Astrocyte (in vitro differentiated cells and primary cell): ENCODE data around the gene SLC44A1. TPM values are rescaled to one million over a fixed set of nuclear protein-coding genes. Genes with fewer than 3 reads are reported as not detected.

Experiments used
- DNase-seq: peaks from one replicate; pipeline ENCODE4 v3.0.0-alpha.2; 2010; ENCODE audit warnings: low read depth
- FAIRE-seq: peaks from 2 replicates; lab custom pipeline; 2011; peaks lifted over from hg19 to GRCh38; lab: Jason Lieb, UNC
- H2AFZ ChIP-seq: 2 replicates; pipeline ENCODE4 v1.6.0; 2012; ENCODE audit warnings: low read depth, low read length, inconsistent platforms
- H3K27ac ChIP-seq: 2 replicates; pipeline ENCODE4 v1.5.1; 2011; ENCODE audit warnings: low read depth, low read length, inconsistent platforms
- H3K27me3 ChIP-seq: 2 replicates; pipeline ENCODE4 v1.6.0; 2011; ENCODE audit warnings: low read length, inconsistent platforms; ENCODE audit not compliant: insufficient read depth
- H3K36me3 ChIP-seq: 2 replicates; pipeline ENCODE4 v1.5.1; 2011; ENCODE audit warnings: low read length, inconsistent platforms; ENCODE audit not compliant: insufficient read depth
- H3K4me1 ChIP-seq: 2 replicates; pipeline ENCODE4 v1.5.1; 2011; ENCODE audit warnings: low read length, inconsistent platforms; ENCODE audit not compliant: insufficient read depth
- H3K4me2 ChIP-seq: 2 replicates; pipeline ENCODE4 v1.6.0; 2012; ENCODE audit warnings: low read length, inconsistent platforms
- H3K4me3 ChIP-seq: 2 replicates; pipeline ENCODE4 v1.5.1; 2011; ENCODE audit warnings: low read depth, mild to moderate bottlenecking, low read length, inconsistent platforms; ENCODE audit not compliant: insufficient read depth
- H3K79me2 ChIP-seq: 2 replicates; pipeline ENCODE4 v1.6.0; 2012; ENCODE audit warnings: mild to moderate bottlenecking, low read length, inconsistent platforms; ENCODE audit not compliant: insufficient read depth
- H3K9ac ChIP-seq: 2 replicates; pipeline ENCODE4 v1.6.0; 2012; ENCODE audit warnings: mild to moderate bottlenecking, low read length, inconsistent platforms
- H3K9me3 ChIP-seq: 2 replicates; pipeline ENCODE4 v1.5.1; 2012; ENCODE audit warnings: low read depth, mild to moderate bottlenecking, low read length, inconsistent platforms; ENCODE audit not compliant: insufficient read depth
- H4K20me1 ChIP-seq: 2 replicates; pipeline ENCODE4 v1.6.0; 2012; ENCODE audit warnings: low read length, inconsistent platforms; ENCODE audit not compliant: insufficient read depth
- H3K27ac Mint-ChIP-seq: one replicate; pipeline ENCODE4 v1.8.0; 2021; ENCODE audit warnings: mild to moderate bottlenecking, mixed read lengths; ENCODE audit not compliant: unreplicated experiment
- H3K27me3 Mint-ChIP-seq: one replicate; pipeline ENCODE4 v1.8.0; 2021; ENCODE audit warnings: low read depth, mixed read lengths; ENCODE audit not compliant: unreplicated experiment
- H3K36me3 Mint-ChIP-seq: one replicate; pipeline ENCODE4 v1.8.0; 2021; ENCODE audit warnings: low read depth, mixed read lengths; ENCODE audit not compliant: unreplicated experiment
- H3K4me1 Mint-ChIP-seq: one replicate; pipeline ENCODE4 v1.8.0; 2021; ENCODE audit warnings: low read depth, mixed read lengths; ENCODE audit not compliant: unreplicated experiment
- H3K4me3 Mint-ChIP-seq: one replicate; pipeline ENCODE4 v1.8.0; 2021; ENCODE audit warnings: mild to moderate bottlenecking, moderate library complexity, mixed read lengths; ENCODE audit not compliant: unreplicated experiment
- H3K9me3 Mint-ChIP-seq: one replicate; pipeline ENCODE4 v1.8.0; 2021; ENCODE audit warnings: mild to moderate bottlenecking, mixed read lengths; ENCODE audit not compliant: unreplicated experiment
- EZH2 ChIP-seq: IDR thresholded peaks from 2 replicates; pipeline ENCODE4 v1.6.1; 2012; ENCODE audit warnings: mild to moderate bottlenecking, low read length, inconsistent platforms; ENCODE audit not compliant: insufficient read depth
- total RNA-seq: library from RNA; stranded (reverse); gene quantifications from 2 replicates; pipeline ENCODE4 v1.2.1, GENCODE V29; 2021
- TF ChIP-seq, protein P1 (sequence below): IDR thresholded peaks from 2 replicates; pipeline ENCODE4 v1.5.1; 2011; ENCODE audit warnings: low read depth, mild to moderate bottlenecking, inconsistent platforms, low read length, moderate library complexity; ENCODE audit not compliant: insufficient read depth

The SLC44A1 gene
- total RNA-seq, 1 donor from 2014 or later = 43.8 TPM

DNA sequence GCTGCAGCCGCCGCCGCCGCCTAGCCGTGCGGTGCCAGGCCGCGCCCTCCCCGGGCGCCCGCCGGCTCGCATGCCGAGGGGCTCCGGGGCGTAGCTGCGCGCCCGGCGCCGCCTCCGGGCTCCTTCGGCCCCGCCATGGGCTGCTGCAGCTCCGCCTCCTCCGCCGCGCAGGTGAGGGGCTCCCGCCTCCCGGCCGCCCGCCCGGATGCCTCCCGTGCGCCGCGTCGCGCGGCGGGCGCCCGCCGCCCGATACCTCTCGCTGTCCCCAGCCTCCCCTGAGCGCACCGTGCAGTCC, 230 bp downstream of the SLC44A1 start:
- Histone ChIP-seq H3K36me3 (no peaks in the 10 kb centered on the region), H3K4me2 (peak overlapping the region; percentile 97), H2AFZ (peak overlapping the region; percentile 70), H3K4me3 (peak overlapping the region; percentile 73), H3K27ac (no peak overlapping the region), H3K9me3 (no peaks in the 10 kb centered on the region), H3K27me3 (peaks cover 8% of the 10 kb centered on the region), H3K4me1 (peaks cover 16% of the 10 kb centered on the region), H4K20me1 (peaks cover 11% of the 10 kb centered on the region), H3K79me2 (peaks cover 2% of the 10 kb centered on the region), H3K9ac (peak overlapping the region; percentile 72)
- no peak for DNase-seq
- FAIRE-seq = no peak
- Mint-ChIP-seq H3K9me3 (no peaks in the 10 kb centered on the region), H3K4me1 (peaks cover 44% of the 10 kb centered on the region), H3K4me3 (peak overlapping the region; percentile 94), H3K27ac (no peak overlapping the region), H3K27me3 (no peaks in the 10 kb centered on the region), H3K36me3 (no peaks in the 10 kb centered on the region)
- TF ChIP-seq EZH2 = no peak
- TF ChIP-seq, protein P1, sequence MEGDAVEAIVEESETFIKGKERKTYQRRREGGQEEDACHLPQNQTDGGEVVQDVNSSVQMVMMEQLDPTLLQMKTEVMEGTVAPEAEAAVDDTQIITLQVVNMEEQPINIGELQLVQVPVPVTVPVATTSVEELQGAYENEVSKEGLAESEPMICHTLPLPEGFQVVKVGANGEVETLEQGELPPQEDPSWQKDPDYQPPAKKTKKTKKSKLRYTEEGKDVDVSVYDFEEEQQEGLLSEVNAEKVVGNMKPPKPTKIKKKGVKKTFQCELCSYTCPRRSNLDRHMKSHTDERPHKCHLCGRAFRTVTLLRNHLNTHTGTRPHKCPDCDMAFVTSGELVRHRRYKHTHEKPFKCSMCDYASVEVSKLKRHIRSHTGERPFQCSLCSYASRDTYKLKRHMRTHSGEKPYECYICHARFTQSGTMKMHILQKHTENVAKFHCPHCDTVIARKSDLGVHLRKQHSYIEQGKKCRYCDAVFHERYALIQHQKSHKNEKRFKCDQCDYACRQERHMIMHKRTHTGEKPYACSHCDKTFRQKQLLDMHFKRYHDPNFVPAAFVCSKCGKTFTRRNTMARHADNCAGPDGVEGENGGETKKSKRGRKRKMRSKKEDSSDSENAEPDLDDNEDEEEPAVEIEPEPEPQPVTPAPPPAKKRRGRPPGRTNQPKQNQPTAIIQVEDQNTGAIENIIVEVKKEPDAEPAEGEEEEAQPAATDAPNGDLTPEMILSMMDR = no peak

DNA sequence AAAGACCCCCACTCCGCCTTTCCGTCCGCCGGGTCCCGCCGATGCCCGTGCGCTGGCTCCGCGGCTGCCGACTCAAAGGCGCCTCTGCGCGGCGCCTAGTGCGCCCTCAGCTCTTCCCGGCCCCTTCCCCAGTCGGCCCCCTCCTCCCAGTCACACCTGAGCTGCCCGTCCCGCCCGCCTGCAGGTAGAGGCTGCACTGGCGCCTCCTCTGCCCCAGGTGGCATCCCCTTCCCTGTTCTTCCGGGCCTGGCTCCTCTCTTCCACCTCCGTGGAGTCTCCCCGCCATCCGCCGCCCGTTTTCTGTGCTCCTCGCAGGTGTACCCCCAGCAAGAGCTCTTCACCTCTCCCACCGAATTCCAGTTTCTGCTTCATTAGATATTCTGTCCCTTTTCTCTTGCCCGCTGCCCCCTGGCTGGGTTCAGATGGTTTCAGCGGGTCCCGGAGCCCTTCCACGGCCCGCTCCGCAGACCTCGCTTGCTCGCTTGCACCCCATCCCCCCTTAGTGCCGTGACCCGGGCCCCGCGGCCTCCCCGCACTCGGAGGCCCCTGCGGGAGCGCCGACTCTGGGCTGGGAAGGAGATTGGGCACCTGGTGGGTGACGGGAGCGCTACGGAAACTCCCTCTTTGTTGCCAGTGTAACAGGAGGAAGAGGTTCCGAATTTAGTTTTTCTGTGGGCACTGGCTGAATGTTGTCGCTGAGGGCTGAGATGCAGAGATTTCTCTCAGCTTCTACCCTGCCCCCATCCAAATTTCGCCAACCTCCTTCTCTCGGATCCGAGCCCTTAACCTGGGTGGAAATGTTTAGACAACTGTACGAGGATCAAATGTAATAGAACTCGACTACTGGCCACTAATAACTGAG, 809 bp downstream of the SLC44A1 start:
- Histone ChIP-seq H3K27me3 (peaks cover 8% of the 10 kb centered on the region), H3K4me3 (peak overlapping the region; percentile 73), H3K4me2 (peak overlapping the region; percentile 97), H3K4me1 (peaks cover 16% of the 10 kb centered on the region), H4K20me1 (peaks cover 11% of the 10 kb centered on the region), H3K79me2 (peaks cover 4% of the 10 kb centered on the region), H3K9ac (peak overlapping the region; percentile 72), H3K36me3 (no peaks in the 10 kb centered on the region), H3K27ac (no peak overlapping the region), H3K9me3 (no peaks in the 10 kb centered on the region), H2AFZ (peak overlapping the region; percentile 70)
- Mint-ChIP-seq H3K4me3 (peak overlapping the region; percentile 94), H3K27me3 (no peaks in the 10 kb centered on the region), H3K27ac (peak overlapping the region; percentile 73), H3K4me1 (peaks cover 44% of the 10 kb centered on the region), H3K36me3 (no peaks in the 10 kb centered on the region), H3K9me3 (no peaks in the 10 kb centered on the region)
- no peak for FAIRE-seq
- DNase-seq = no peak
- TF ChIP-seq, protein P1 = no peak
- TF ChIP-seq EZH2 = no peak

DNA sequence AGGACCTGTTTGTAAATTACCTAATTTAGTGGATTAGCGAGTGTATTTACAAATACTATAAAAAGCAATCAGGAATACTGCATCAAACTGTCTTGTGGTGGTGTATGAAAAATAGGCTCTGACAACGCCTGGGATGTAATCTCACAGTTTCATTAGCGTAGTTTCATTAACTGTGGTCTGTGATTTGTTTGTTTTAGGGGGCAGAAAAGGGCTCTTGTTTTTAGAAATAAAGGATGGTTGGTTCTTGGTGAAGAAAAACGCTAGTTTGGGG, 1.4 kb downstream of the SLC44A1 start:
- Histone ChIP-seq H3K36me3 (no peaks in the 10 kb centered on the region), H3K4me1 (peaks cover 16% of the 10 kb centered on the region), H3K27ac (no peak overlapping the region), H3K79me2 (peaks cover 8% of the 10 kb centered on the region), H3K9me3 (no peaks in the 10 kb centered on the region), H3K4me3 (peak overlapping the region; percentile 73), H3K4me2 (peak overlapping the region; percentile 97), H3K27me3 (peaks cover 5% of the 10 kb centered on the region), H2AFZ (peak overlapping the region; percentile 70), H3K9ac (peak overlapping the region; percentile 72), H4K20me1 (peaks cover 11% of the 10 kb centered on the region)
- Mint-ChIP-seq H3K27ac (peak overlapping the region; percentile 73), H3K36me3 (no peaks in the 10 kb centered on the region), H3K4me3 (peak overlapping the region; percentile 94), H3K9me3 (no peaks in the 10 kb centered on the region), H3K4me1 (peaks cover 42% of the 10 kb centered on the region), H3K27me3 (no peaks in the 10 kb centered on the region)
- no peak for TF ChIP-seq EZH2
- TF ChIP-seq, protein P1 = no peak
- DNase-seq (no peak), FAIRE-seq (peak; percentile 20)
